PC-3 (cell line): ENCODE results near the gene TMEM163.

Experiments
- CTCF ChIP-seq: fragments of 300-600 bp; sonication (generic); conservative IDR thresholded peaks from 2 replicates; pipeline ENCODE4 v1.5.1; 2017; ENCODE audit warnings: antibody characterized with exemption, low read depth, mild to moderate bottlenecking, low read length
- EZH2 ChIP-seq: fragments of 300-600 bp; sonication (generic); IDR thresholded peaks from one replicate; pipeline ENCODE4 v1.6.1; 2017; ENCODE audit warnings: antibody characterized with exemption, mild to moderate bottlenecking, low read length; ENCODE audit not compliant: unreplicated experiment
- EZH2phosphoT487 ChIP-seq: fragments of 300-600 bp; sonication (generic); IDR thresholded peaks from 2 replicates; pipeline ENCODE4 v1.6.1; 2018; ENCODE audit warnings: mild to moderate bottlenecking, antibody characterized with exemption, low read length, borderline replicate concordance

GRCh38 chr2:134662751-134663150, 56.0 kb downstream of the TMEM163 start:
- TF ChIP-seq CTCF, result no peak
- TF ChIP-seq EZH2, result no peak
- no peak for TF ChIP-seq EZH2phosphoT487
